IMR-90 (cell line): ENCODE measurements around the gene CUX1. TPM values are rescaled to one million over a fixed set of nuclear protein-coding genes. Genes with fewer than 3 reads are reported as not detected.

ENCODE experiments used
- ATAC-seq: fragments of 200-7000 bp; cut with Tn5 transposase; 2 replicates; pipeline ENCODE4 v1.9.1; 2020; ENCODE audit warnings: low read depth, mild to moderate bottlenecking, moderate library complexity
- BruUV-seq: library from RNA; stranded (reverse); fragments of 400-500 nt; replicated peaks from 2 replicates; lab custom pipeline; 2021; lab: Mats Ljungman, UMichigan
- CTCF ChIA-PET: fragments of 300-600 bp; formaldehyde crosslinking; extraction: SDS; loops from one replicate; lab custom pipeline; 2021; ENCODE audit warnings: antibody characterized with exemption; lab: Yijun Ruan, JAX
- POLR2A ChIA-PET: fragments of 300-600 bp; sonication (Branson Sonifier 250); formaldehyde crosslinking; loops from one replicate; lab custom pipeline; 2022; ENCODE audit warnings: antibody characterized with exemption; ENCODE audit not compliant: unreplicated experiment; lab: Charles Lee
- DNase-seq: peaks from one replicate; pipeline ENCODE4 v3.0.0; 2013
- H2AFZ ChIP-seq: replicated peaks from 2 replicates; pipeline ENCODE3; 2013; ENCODE audit warnings: low read length, mild to moderate bottlenecking; ENCODE audit not compliant: poor library complexity
- H2AK5ac ChIP-seq: 2 replicates; pipeline ENCODE4 v1.6.1; 2013; ENCODE audit warnings: low read depth, low read length, inconsistent platforms
- H2AK9ac ChIP-seq: replicated peaks from 2 replicates; pipeline ENCODE3; 2013; ENCODE audit warnings: mild to moderate bottlenecking, low read depth, low read length, moderate library complexity; ENCODE audit not compliant: poor library complexity
- H2BK120ac ChIP-seq: 2 replicates; pipeline ENCODE4 v1.6.1; 2013; ENCODE audit warnings: low read depth, low read length, inconsistent platforms
- H2BK15ac ChIP-seq: 3 replicates; pipeline ENCODE4 v1.6.1; 2013; ENCODE audit warnings: low read depth, low read length, inconsistent platforms
- H2BK20ac ChIP-seq: 2 replicates; pipeline ENCODE4 v1.6.1; 2013; ENCODE audit warnings: low read depth, mild to moderate bottlenecking, inconsistent platforms, low read length, moderate library complexity
- H2BK5ac ChIP-seq: 2 replicates; pipeline ENCODE4 v1.6.1; 2013; ENCODE audit warnings: mild to moderate bottlenecking, low read depth, low read length, inconsistent platforms; ENCODE audit not compliant: poor library complexity, severe bottlenecking
- H3K14ac ChIP-seq: replicated peaks from 2 replicates; pipeline ENCODE4 v1.6.1; 2013; ENCODE audit warnings: low read depth, low read length, inconsistent platforms
- H3K18ac ChIP-seq: 2 replicates; pipeline ENCODE4 v1.6.1; 2013; ENCODE audit warnings: low read depth, low read length, control low read depth
- H3K23ac ChIP-seq: 2 replicates; pipeline ENCODE4 v1.6.1; 2013; ENCODE audit warnings: low read depth, low read length, inconsistent platforms
- H3K27ac ChIP-seq: 2 replicates; pipeline ENCODE4 v1.5.1; 2013; ENCODE audit warnings: mild to moderate bottlenecking, control low read depth, low read length; ENCODE audit not compliant: insufficient read depth
- H3K27me3 ChIP-seq: 2 replicates; pipeline ENCODE4 v1.6.1; 2013; ENCODE audit warnings: low read length; ENCODE audit not compliant: control insufficient read depth, insufficient read depth
- H3K36me3 ChIP-seq: 2 replicates; pipeline ENCODE4 v1.6.1; 2013; ENCODE audit warnings: low read length, mixed read lengths; ENCODE audit not compliant: control insufficient read depth, insufficient read depth
- H3K4ac ChIP-seq: 2 replicates; pipeline ENCODE4 v1.6.1; 2013; ENCODE audit warnings: low read depth, low read length, inconsistent platforms
- H3K4me1 ChIP-seq: 2 replicates; pipeline ENCODE4 v1.6.1; 2013; ENCODE audit warnings: low read length, mixed read lengths; ENCODE audit not compliant: control insufficient read depth, insufficient read depth
- H3K4me2 ChIP-seq: 2 replicates; pipeline ENCODE4 v1.6.1; 2013; ENCODE audit warnings: low read depth, mild to moderate bottlenecking, control low read depth, low read length, moderate library complexity
- H3K4me3 ChIP-seq: 2 replicates; pipeline ENCODE4 v1.5.1; 2013; ENCODE audit warnings: low read depth, mild to moderate bottlenecking, control low read depth, low read length, moderate library complexity; ENCODE audit not compliant: insufficient read depth
- H3K56ac ChIP-seq: 2 replicates; pipeline ENCODE4 v1.6.1; 2013; ENCODE audit warnings: low read length, inconsistent platforms; ENCODE audit not compliant: insufficient read depth; ENCODE audit errors: extremely low read depth
- H3K79me1 ChIP-seq, 2 experiments: 2 replicates each; pipeline ENCODE4 v1.6.1; 2013; ENCODE audit warnings: low read length in 2 of 2, inconsistent platforms in 1 of 2, low read depth in 1 of 2
- H3K9ac ChIP-seq: 2 replicates; pipeline ENCODE4 v1.6.1; 2013; ENCODE audit warnings: low read depth, low read length, control low read depth
- H3K9me1 ChIP-seq: 2 replicates; pipeline ENCODE4 v1.6.1; 2013; ENCODE audit warnings: low read length, inconsistent platforms; ENCODE audit not compliant: insufficient read depth
- H3K9me3 ChIP-seq: 2 replicates; pipeline ENCODE4 v1.6.1; 2013; ENCODE audit warnings: low read length; ENCODE audit not compliant: control insufficient read depth, insufficient read depth
- H4K20me1 ChIP-seq: 2 replicates; pipeline ENCODE4 v1.6.1; 2013; ENCODE audit warnings: low read length, inconsistent platforms; ENCODE audit not compliant: insufficient read depth
- H4K5ac ChIP-seq: 2 replicates; pipeline ENCODE4 v1.6.1; 2013; ENCODE audit warnings: mild to moderate bottlenecking, low read depth, low read length, control low read depth
- H4K8ac ChIP-seq, 2 experiments: 2 replicates each; pipeline ENCODE4 v1.6.1; 2013; ENCODE audit warnings: low read depth in 2 of 2, low read length in 2 of 2, control low read depth in 1 of 2, inconsistent platforms in 1 of 2
- H4K91ac ChIP-seq: 2 replicates; pipeline ENCODE4 v1.6.1; 2013; ENCODE audit warnings: low read depth, low read length, inconsistent platforms; ENCODE audit not compliant: insufficient read depth
- BHLHE40 ChIP-seq: fragments of 150-350 bp; IDR thresholded peaks from 2 replicates; pipeline ENCODE4 v1.6.1; 2016; ENCODE audit warnings: mild to moderate bottlenecking, low read depth, low read length
- CEBPB ChIP-seq: IDR thresholded peaks from 2 replicates; pipeline ENCODE4 v1.6.1; 2012; ENCODE audit warnings: low read depth, low read length, improper control_type of control experiment
- CHD1 ChIP-seq: IDR thresholded peaks from 2 replicates; pipeline ENCODE4 v1.6.1; 2012; ENCODE audit warnings: low read depth, low read length, improper control_type of control experiment
- CTCF ChIP-seq: conservative IDR thresholded peaks from 2 replicates; pipeline ENCODE4 v1.5.1; 2012; ENCODE audit warnings: mild to moderate bottlenecking, low read depth, low read length, improper control_type of control experiment
- ELK1 ChIP-seq: fragments of 150-350 bp; IDR thresholded peaks from 2 replicates; pipeline ENCODE4 v1.6.1; 2016; ENCODE audit warnings: low read depth, mild to moderate bottlenecking, low read length, moderate library complexity, borderline replicate concordance
- FOS ChIP-seq: fragments of 150-350 bp; IDR thresholded peaks from 2 replicates; pipeline ENCODE4 v1.6.1; 2016; ENCODE audit warnings: low read depth, low read length
- MAFK ChIP-seq: IDR thresholded peaks from 2 replicates; pipeline ENCODE4 v1.6.1; 2012; ENCODE audit warnings: low read depth, low read length, improper control_type of control experiment
- MAZ ChIP-seq: IDR thresholded peaks from 2 replicates; pipeline ENCODE4 v1.6.1; 2012; ENCODE audit warnings: low read depth, mild to moderate bottlenecking, low read length, improper control_type of control experiment, moderate library complexity, borderline replicate concordance
- MXI1 ChIP-seq: IDR thresholded peaks from 2 replicates; pipeline ENCODE4 v1.6.1; 2012; ENCODE audit warnings: low read depth, mild to moderate bottlenecking, low read length, moderate library complexity, borderline replicate concordance
- NFE2L2 ChIP-seq: fragments of 150-350 bp; IDR thresholded peaks from 2 replicates; pipeline ENCODE4 v1.6.1; 2016; ENCODE audit warnings: low read depth, mild to moderate bottlenecking, low read length
- POLR2A ChIP-seq: IDR thresholded peaks from 2 replicates; pipeline ENCODE4 v1.6.1; 2012; ENCODE audit warnings: mild to moderate bottlenecking, low read depth, low read length
- RAD21 ChIP-seq: IDR thresholded peaks from 2 replicates; pipeline ENCODE4 v1.6.1; 2012; ENCODE audit warnings: low read length, improper control_type of control experiment
- RCOR1 ChIP-seq: IDR thresholded peaks from 2 replicates; pipeline ENCODE4 v1.6.1; 2012; ENCODE audit warnings: mild to moderate bottlenecking, low read length, improper control_type of control experiment; ENCODE audit not compliant: insufficient replicate concordance
- RFX5 ChIP-seq: IDR thresholded peaks from 2 replicates; pipeline ENCODE4 v1.8.0; 2012; ENCODE audit warnings: low read depth, mild to moderate bottlenecking, low read length, moderate library complexity
- SMC3 ChIP-seq: fragments of 150-350 bp; IDR thresholded peaks from 2 replicates; pipeline ENCODE4 v1.6.1; 2016; ENCODE audit warnings: low read depth, mild to moderate bottlenecking, antibody characterized with exemption, low read length, moderate library complexity
- WGBS, 2 experiments: methylation state at CpG; one replicate each; pipeline versions ENCODE4 v1.1.5 to v1.1.7; 2013; ENCODE audit warnings: missing lambda C conversion rate in 2 of 2; ENCODE audit not compliant: insufficient read length in 1 of 2; ENCODE audit errors: extremely low coverage in 2 of 2; 5-methylcytosine and 5-hydroxymethylcytosine counted together
- dilution Hi-C: fragments of 300-500 bp; cut with HindIII; formaldehyde crosslinking; loops from one replicate; pipeline ENCODE4 v1.14.3; 2018; ENCODE audit warnings: low sequenced_read_pairs; ENCODE audit not compliant: unreplicated experiment
- in situ Hi-C: fragments of 300-500 bp; cut with MboI; formaldehyde crosslinking; loops from 3 replicates; pipeline ENCODE4 v1.14.3; 2019; ENCODE audit warnings: low sequenced_read_pairs, inconsistent platforms, mixed read lengths
- intact Hi-C: fragments of 100-400 bp; cut with micrococcal nuclease; formaldehyde crosslinking; loops from 2 replicates; pipeline ENCODE4 v1.10.0; 2022
- polyA plus RNA-seq, 3 experiments: library from polyadenylated mRNA; depleted of rRNA; stranded (reverse); fragments of >200 nt; gene quantifications; 2 replicates each; pipeline ENCODE4 v1.2.3, GENCODE V29; 2012; ENCODE audit warnings: low replicate concordance in 1 of 3
- total RNA-seq: library from RNA; depleted of rRNA; stranded (reverse); fragments of >200 nt; gene quantifications from 2 replicates; pipeline ENCODE4 v1.2.3, GENCODE V29; 2012

The CUX1 gene
- total and polyA plus RNA-seq, 2 of the 4 experiments (the other 2 are of a cell fraction), result 19.7 to 46.4 TPM

GRCh38 chr7:101996131-101996691 is 178.8 kb downstream of the CUX1 start:
- 0 out of 2 replicates have a peak, but pooled peaks cover 7% of the 10 kb centered on the region for H3K9me1 ChIP-seq
- in situ Hi-C loops, result no loop called here
- no TSS peak for BruUV-seq
- no peak overlapping the region for H3K4ac ChIP-seq
- H3K27ac ChIP-seq, result no peak overlapping the region
- no peak for ATAC-seq
- dilution Hi-C loops, result no loop called here
- whole genome bisulfite sequencing, 2 experiments, result 42 to 100% methylated on average over 1 to 2 of the region's 10 CpGs
- no peak for DNase-seq
- H3K9ac ChIP-seq, result no peak overlapping the region
- H4K5ac ChIP-seq, result no peak overlapping the region
- H3K27me3 ChIP-seq, result no peaks in the 10 kb centered on the region
- no peak overlapping the region for H2BK120ac ChIP-seq
- H2AFZ ChIP-seq, result no peak overlapping the region
- no peak for TF ChIP-seq MXI1
- TF ChIP-seq FOS, result no peak
- no peak for TF ChIP-seq CEBPB
- no peak for TF ChIP-seq CHD1
- TF ChIP-seq RFX5, result no peak
- no peak for TF ChIP-seq MAFK
- TF ChIP-seq BHLHE40, result no peak
- no peak for TF ChIP-seq CTCF
- TF ChIP-seq ELK1, result no peak
- TF ChIP-seq RAD21, result no peak
- TF ChIP-seq RCOR1, result no peak
- no peak for TF ChIP-seq SMC3
- no peak for TF ChIP-seq POLR2A
- TF ChIP-seq NFE2L2, result no peak
- TF ChIP-seq MAZ, result no peak
- H3K79me1 ChIP-seq, result peaks cover 24 to 49% of the 10 kb centered on the region in 2 experiments
- H3K4me3 ChIP-seq, result no peak overlapping the region
- no peak overlapping the region for H2AK5ac ChIP-seq
- H3K14ac ChIP-seq, result no peak overlapping the region
- H2AK9ac ChIP-seq, result no peak overlapping the region
- H2BK5ac ChIP-seq, result no peak overlapping the region
- POLR2A ChIA-PET, result no interaction called here
- H3K4me2 ChIP-seq, result no peak overlapping the region
- H4K20me1 ChIP-seq, result peaks cover 15% of the 10 kb centered on the region
- H3K18ac ChIP-seq, result no peak overlapping the region
- intact Hi-C loops, result no loop called here
- no peak overlapping the region for H3K56ac ChIP-seq
- no peak overlapping the region for H3K23ac ChIP-seq
- H4K8ac ChIP-seq, result no peak overlapping the region
- H3K4me1 ChIP-seq, result no peaks in the 10 kb centered on the region
- no peak overlapping the region for H2BK15ac ChIP-seq
- H3K9me3 ChIP-seq, result no peaks in the 10 kb centered on the region
- no peak overlapping the region for H2BK20ac ChIP-seq
- H4K91ac ChIP-seq, result no peak overlapping the region
- CTCF ChIA-PET, result interaction anchor here (0.6 kb wide), 1 partner anchor 43 kb away, joined by 7 read pairs; no protein-coding TSS in a partner anchor
- no peaks in the 10 kb centered on the region for H3K36me3 ChIP-seq
